Measurements from ENCODE around the gene PRKAR2B. TPM values are rescaled to one million over a fixed set of nuclear protein-coding genes. Genes with fewer than 3 reads are reported as not detected.

Gene PRKAR2B
- total and polyA plus RNA-seq, 2 experiments from 2014 or later: 0.81 to 3.2 TPM

- H3K4me1 ChIP-seq (ENCODE audit: insufficient read depth): no peaks in the 10 kb centered on the region
- H3K9ac ChIP-seq: no peak overlapping the region
- no peak overlapping the region for H3K4me2 ChIP-seq (ENCODE audit: unreplicated experiment)
- no peak overlapping the region for H2AFZ ChIP-seq
- no peak for TF ChIP-seq EZH2phosphoT487 (IDR thresholded peaks at IDR 0.05; ENCODE audit: insufficient read depth, low read depth)
- TF ChIP-seq EZH2 (IDR thresholded peaks at IDR 0.05; ENCODE audit: insufficient read depth, poor library complexity, severe bottlenecking): no peak
- in situ Hi-C loops (cut with MboI): no loop called here
- WGBS, 2 experiments (ENCODE audit: low coverage in 1 of 2, low lambda C conversion rate in 2 of 2, missing lambda C conversion rate in 2 of 2): 90 to 93% methylated on average over 2 of the region's 2 CpGs
- no peak overlapping the region for H3K4me3 ChIP-seq
- H3K36me3 ChIP-seq (ENCODE audit: low read depth): no peaks in the 10 kb centered on the region
- H3F3A ChIP-seq (ENCODE audit: insufficient read depth): no peaks in the 10 kb centered on the region
- H3K27me3 ChIP-seq (replicated peaks; ENCODE audit: insufficient read depth): no peaks in the 10 kb centered on the region
- no peak for DNase-seq
- no peak overlapping the region for H3K27ac ChIP-seq
- H3K9me2 ChIP-seq (ENCODE audit: insufficient read depth): no peaks in the 10 kb centered on the region
- H3K79me2 ChIP-seq (ENCODE audit: insufficient read depth): no peaks in the 10 kb centered on the region
- H3K9me3 ChIP-seq (ENCODE audit: low read depth): no peaks in the 10 kb centered on the region
- H4K20me1 ChIP-seq (ENCODE audit: insufficient read depth): no peaks in the 10 kb centered on the region
These were observed 26.4 kb upstream of the PRKAR2B start for GRCh38 chr7:107017965-107018719.

- in situ Hi-C loops (cut with MboI): no loop called here
- no peaks in the 10 kb centered on the region for H3F3A ChIP-seq (ENCODE audit: insufficient read depth)
- H3K9ac ChIP-seq: no peak overlapping the region
- H4K20me1 ChIP-seq (ENCODE audit: insufficient read depth): no peaks in the 10 kb centered on the region
- no peak overlapping the region for H2AFZ ChIP-seq
- H3K79me2 ChIP-seq (ENCODE audit: insufficient read depth): no peaks in the 10 kb centered on the region
- TF ChIP-seq EZH2 (IDR thresholded peaks at IDR 0.05; ENCODE audit: insufficient read depth, poor library complexity, severe bottlenecking) (no peak), EZH2phosphoT487 (IDR thresholded peaks at IDR 0.05; ENCODE audit: insufficient read depth, low read depth) (no peak)
- no peaks in the 10 kb centered on the region for H3K9me3 ChIP-seq (ENCODE audit: low read depth)
- H3K27ac ChIP-seq: no peak overlapping the region
- no peak for DNase-seq
- no peaks in the 10 kb centered on the region for H3K27me3 ChIP-seq (replicated peaks; ENCODE audit: insufficient read depth)
- H3K4me1 ChIP-seq (ENCODE audit: insufficient read depth): no peaks in the 10 kb centered on the region
- H3K36me3 ChIP-seq (ENCODE audit: low read depth): no peaks in the 10 kb centered on the region
- WGBS, 2 experiments (ENCODE audit: low coverage in 1 of 2, low lambda C conversion rate in 2 of 2, missing lambda C conversion rate in 2 of 2): 70 to 76% methylated on average over 5 of the region's 5 CpGs
- no peak overlapping the region for H3K4me2 ChIP-seq (ENCODE audit: unreplicated experiment)
- no peak overlapping the region for H3K4me3 ChIP-seq
- H3K9me2 ChIP-seq (ENCODE audit: insufficient read depth): no peaks in the 10 kb centered on the region
These were observed 24.1 kb upstream of the PRKAR2B start for GRCh38 chr7:107020400-107020799.

GRCh38 chr7:107021600-107021999 is 22.9 kb upstream of the PRKAR2B start:
- Histone ChIP-seq H3K79me2 (ENCODE audit: insufficient read depth) (no peaks in the 10 kb centered on the region), H3K9me2 (ENCODE audit: insufficient read depth) (no peaks in the 10 kb centered on the region), H3K27me3 (replicated peaks; ENCODE audit: insufficient read depth) (no peaks in the 10 kb centered on the region), H2AFZ (no peak overlapping the region), H3K4me3 (no peak overlapping the region), H3F3A (ENCODE audit: insufficient read depth) (no peaks in the 10 kb centered on the region), H3K9ac (no peak overlapping the region), H4K20me1 (ENCODE audit: insufficient read depth) (no peaks in the 10 kb centered on the region), H3K9me3 (ENCODE audit: low read depth) (no peaks in the 10 kb centered on the region), H3K4me1 (ENCODE audit: insufficient read depth) (no peaks in the 10 kb centered on the region), H3K27ac (no peak overlapping the region), H3K4me2 (ENCODE audit: unreplicated experiment) (no peak overlapping the region), H3K36me3 (ENCODE audit: low read depth) (no peaks in the 10 kb centered on the region)
- in situ Hi-C loops (cut with MboI): no loop called here
- TF ChIP-seq EZH2phosphoT487 (IDR thresholded peaks at IDR 0.05; ENCODE audit: insufficient read depth, low read depth): no peak
- no peak for TF ChIP-seq EZH2 (IDR thresholded peaks at IDR 0.05; ENCODE audit: insufficient read depth, poor library complexity, severe bottlenecking)
- DNase-seq: no peak
- WGBS, 2 experiments (ENCODE audit: low coverage in 1 of 2, low lambda C conversion rate in 2 of 2, missing lambda C conversion rate in 2 of 2): 70 to 72% methylated on average over 3 of the region's 3 CpGs

GRCh38 chr7:107023522-107024151 is 20.9 kb upstream of the PRKAR2B start:
- in situ Hi-C loops (cut with MboI): no loop called here
- no peak overlapping the region for H3K9ac ChIP-seq
- no peaks in the 10 kb centered on the region for H3K9me3 ChIP-seq (ENCODE audit: low read depth)
- H3K79me2 ChIP-seq (ENCODE audit: insufficient read depth): no peaks in the 10 kb centered on the region
- H3K36me3 ChIP-seq (ENCODE audit: low read depth): no peaks in the 10 kb centered on the region
- H3K4me1 ChIP-seq (ENCODE audit: insufficient read depth): no peaks in the 10 kb centered on the region
- no peak overlapping the region for H2AFZ ChIP-seq
- DNase-seq: no peak
- H3F3A ChIP-seq (ENCODE audit: insufficient read depth): no peaks in the 10 kb centered on the region
- H3K27ac ChIP-seq: no peak overlapping the region
- H3K4me2 ChIP-seq (ENCODE audit: unreplicated experiment): no peak overlapping the region
- H3K4me3 ChIP-seq: no peak overlapping the region
- H4K20me1 ChIP-seq (ENCODE audit: insufficient read depth): no peaks in the 10 kb centered on the region
- TF ChIP-seq EZH2 (IDR thresholded peaks at IDR 0.05; ENCODE audit: insufficient read depth, poor library complexity, severe bottlenecking) (no peak), EZH2phosphoT487 (IDR thresholded peaks at IDR 0.05; ENCODE audit: insufficient read depth, low read depth) (no peak)
- H3K27me3 ChIP-seq (replicated peaks; ENCODE audit: insufficient read depth): no peaks in the 10 kb centered on the region
- no peaks in the 10 kb centered on the region for H3K9me2 ChIP-seq (ENCODE audit: insufficient read depth)

Data from GM23248 (cell line).